GM12873 (cell line): ENCODE results near the gene KRT28.

Experiments used
- TF ChIP-seq, protein P1 (sequence below): IDR thresholded peaks from 2 replicates; pipeline ENCODE4 v1.5.1; 2012; ENCODE audit warnings: low read depth, mild to moderate bottlenecking, moderate library complexity, low read length, control low read depth; ENCODE audit not compliant: insufficient read depth; ENCODE audit errors: missing control alignments

Gene KRT28

GRCh38 chr17:40777971-40778370 is 21.8 kb downstream of the KRT28 start:
- TF ChIP-seq, protein P1, sequence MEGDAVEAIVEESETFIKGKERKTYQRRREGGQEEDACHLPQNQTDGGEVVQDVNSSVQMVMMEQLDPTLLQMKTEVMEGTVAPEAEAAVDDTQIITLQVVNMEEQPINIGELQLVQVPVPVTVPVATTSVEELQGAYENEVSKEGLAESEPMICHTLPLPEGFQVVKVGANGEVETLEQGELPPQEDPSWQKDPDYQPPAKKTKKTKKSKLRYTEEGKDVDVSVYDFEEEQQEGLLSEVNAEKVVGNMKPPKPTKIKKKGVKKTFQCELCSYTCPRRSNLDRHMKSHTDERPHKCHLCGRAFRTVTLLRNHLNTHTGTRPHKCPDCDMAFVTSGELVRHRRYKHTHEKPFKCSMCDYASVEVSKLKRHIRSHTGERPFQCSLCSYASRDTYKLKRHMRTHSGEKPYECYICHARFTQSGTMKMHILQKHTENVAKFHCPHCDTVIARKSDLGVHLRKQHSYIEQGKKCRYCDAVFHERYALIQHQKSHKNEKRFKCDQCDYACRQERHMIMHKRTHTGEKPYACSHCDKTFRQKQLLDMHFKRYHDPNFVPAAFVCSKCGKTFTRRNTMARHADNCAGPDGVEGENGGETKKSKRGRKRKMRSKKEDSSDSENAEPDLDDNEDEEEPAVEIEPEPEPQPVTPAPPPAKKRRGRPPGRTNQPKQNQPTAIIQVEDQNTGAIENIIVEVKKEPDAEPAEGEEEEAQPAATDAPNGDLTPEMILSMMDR = no peak

- TF ChIP-seq, protein P1 = no peak
Observed at GRCh38 chr17:40777459-40777858, 22.3 kb downstream of the KRT28 start.

DNA sequence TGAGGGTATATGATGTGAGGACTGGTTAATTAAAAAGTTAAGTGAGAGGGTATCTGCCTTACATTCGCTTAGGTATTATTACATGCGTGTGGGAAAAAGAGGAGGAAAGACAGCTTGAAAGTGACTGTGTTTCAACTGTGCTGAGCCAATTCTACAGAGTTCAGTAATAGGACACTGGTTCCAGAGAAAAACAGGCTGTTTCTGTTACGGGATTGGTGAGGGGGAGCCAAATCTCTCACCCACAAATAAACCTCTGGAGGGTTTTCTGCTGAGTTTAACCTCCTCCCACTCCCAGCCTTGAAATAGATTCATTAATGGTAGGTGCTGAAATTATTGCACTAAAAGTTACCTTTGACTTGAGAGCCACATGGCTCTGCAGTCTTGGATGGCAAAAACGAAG is 23.8 kb downstream of the KRT28 start:
- TF ChIP-seq, protein P1 = no peak

- TF ChIP-seq, protein P1 = no peak
Observed at GRCh38 chr17:40772101-40772500, 27.7 kb downstream of the KRT28 start, which contains the start of gene KRT26. KRT26 (minus strand) TSS chr17:40772201; CDS start chr17:40772113, 88 bp downstream.

- TF ChIP-seq, protein P1 = no peak
Observed at GRCh38 chr17:40765657-40766056, 34.1 kb downstream of the KRT28 start.

- TF ChIP-seq, protein P1 = no peak
Observed at GRCh38 chr17:40763752-40764151, 36.0 kb downstream of the KRT28 start.

DNA sequence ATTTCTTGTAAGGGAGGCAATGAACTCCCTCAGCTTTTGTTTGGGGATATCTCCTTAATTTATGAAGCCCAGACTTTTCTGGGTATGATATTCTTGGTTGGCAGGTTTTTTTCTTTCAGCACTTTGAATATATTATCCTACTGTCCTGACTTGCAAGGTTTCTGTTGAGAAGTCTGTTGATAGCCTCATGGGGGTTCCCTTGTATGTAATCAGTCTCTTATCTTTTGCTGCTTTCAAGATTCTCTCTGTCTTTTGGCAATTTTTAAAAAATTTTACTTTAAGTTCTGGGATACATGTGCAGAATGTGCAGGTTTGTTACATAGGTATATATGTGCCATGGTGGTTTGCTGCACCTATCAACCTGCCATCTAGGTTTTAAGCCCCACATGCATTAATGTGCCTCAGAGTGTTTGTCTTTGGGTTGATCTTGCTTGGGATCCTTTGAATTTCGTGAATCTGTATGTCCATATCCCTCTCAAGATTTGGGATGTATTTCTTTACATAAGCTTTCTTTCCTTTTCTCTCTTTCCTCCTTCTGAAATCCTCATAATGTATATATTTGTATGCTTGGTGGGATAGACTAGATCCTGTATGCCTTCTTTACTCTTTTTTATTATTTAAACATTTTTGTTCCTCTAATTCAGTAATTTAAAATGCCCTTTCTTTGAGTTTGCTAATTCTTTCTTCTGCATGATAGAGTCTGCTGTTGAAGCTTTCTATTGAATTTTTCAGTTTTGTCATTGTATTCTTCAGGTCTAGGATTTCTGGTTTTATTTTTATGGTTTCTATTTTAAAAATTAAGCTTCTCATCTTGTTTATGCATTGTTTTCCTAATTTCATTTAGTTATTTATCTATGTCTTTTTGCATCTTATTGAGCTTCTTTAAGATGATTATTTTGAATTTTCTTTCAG is 39.4 kb downstream of the KRT28 start:
- TF ChIP-seq, protein P1 = no peak
